Muscle of back (tissue), 11 donors: ENCODE results near the gene PTK6. TPM values are rescaled to one million over a fixed set of nuclear protein-coding genes. Genes with fewer than 3 reads are reported as not detected.
A peak's percentile ranks its signal among the peaks of the same experiment; 100 is the strongest.

Experiments
- DNase-seq, 3 donors: peaks; one replicate each; pipeline versions ENCODE4 v3.0.0 to v3.0.0-alpha.2; 2013
- polyA plus RNA-seq, 10 donors: library from polyadenylated mRNA; unstranded; fragments of 120-200 nt; gene quantifications; one replicate each; pipeline ENCODE4 v1.2.1, GENCODE V29; 2013; ENCODE audit not compliant: insufficient read length in 10 of 10

PTK6 gene
- polyA plus RNA-seq, 10 donors: 0.15 to 0.50 (median 0.32) TPM

- no peak for DNase-seq
Measured at GRCh38 chr20:63544958-63545516, 7.9 kb upstream of the PTK6 start.

- DNase-seq: no peak
Measured at GRCh38 chr20:63544241-63544957, 7.2 kb upstream of the PTK6 start.

GRCh38 chr20:63543733-63544132, 6.6 kb upstream of the PTK6 start:
- no peak for DNase-seq

GRCh38 chr20:63543131-63543530, 6.0 kb upstream of the PTK6 start:
- DNase-seq: no peak

GRCh38 chr20:63542696-63543095, 5.5 kb upstream of the PTK6 start:
- DNase-seq: no peak

GRCh38 chr20:63542031-63542559, 4.9 kb upstream of the PTK6 start:
- no peak for DNase-seq

GRCh38 chr20:63541371-63541770, 4.2 kb upstream of the PTK6 start:
- no peak for DNase-seq

- DNase-seq: no peak
Measured at GRCh38 chr20:63540417-63541186, 3.4 kb upstream of the PTK6 start.

- no peak for DNase-seq
Measured at GRCh38 chr20:63539441-63540370, 2.5 kb upstream of the PTK6 start.

GRCh38 chr20:63539092-63539430, 1.9 kb upstream of the PTK6 start:
- no peak for DNase-seq

- no peak for DNase-seq
Measured at GRCh38 chr20:63538204-63539091, 1.3 kb upstream of the PTK6 start.

- DNase-seq: peak; percentile 61 to 88 (median 84)
Measured at GRCh38 chr20:63537525-63538203, 488 bp upstream of the PTK6 start.

GRCh38 chr20:63536241-63536977, 767 bp downstream of the PTK6 start:
- DNase-seq: no peak

GRCh38 chr20:63534831-63535651, 2.1 kb downstream of the PTK6 start:
- no peak for DNase-seq

GRCh38 chr20:63534427-63534830, 2.7 kb downstream of the PTK6 start:
- no peak for DNase-seq

GRCh38 chr20:63533871-63534393, 3.2 kb downstream of the PTK6 start:
- DNase-seq: no peak

- DNase-seq: no peak
Measured at GRCh38 chr20:63533388-63533787, 3.8 kb downstream of the PTK6 start.

- DNase-seq: no peak
Measured at GRCh38 chr20:63532449-63532971, 4.7 kb downstream of the PTK6 start.
